ENCODE measurements around the gene DENND1A.
"Not testable (repeated sequence)": the region's sequence is repeated elsewhere in the genome, so short reads cannot be mapped to it uniquely, and the experiment has no call there.

Gene DENND1A

DNA sequence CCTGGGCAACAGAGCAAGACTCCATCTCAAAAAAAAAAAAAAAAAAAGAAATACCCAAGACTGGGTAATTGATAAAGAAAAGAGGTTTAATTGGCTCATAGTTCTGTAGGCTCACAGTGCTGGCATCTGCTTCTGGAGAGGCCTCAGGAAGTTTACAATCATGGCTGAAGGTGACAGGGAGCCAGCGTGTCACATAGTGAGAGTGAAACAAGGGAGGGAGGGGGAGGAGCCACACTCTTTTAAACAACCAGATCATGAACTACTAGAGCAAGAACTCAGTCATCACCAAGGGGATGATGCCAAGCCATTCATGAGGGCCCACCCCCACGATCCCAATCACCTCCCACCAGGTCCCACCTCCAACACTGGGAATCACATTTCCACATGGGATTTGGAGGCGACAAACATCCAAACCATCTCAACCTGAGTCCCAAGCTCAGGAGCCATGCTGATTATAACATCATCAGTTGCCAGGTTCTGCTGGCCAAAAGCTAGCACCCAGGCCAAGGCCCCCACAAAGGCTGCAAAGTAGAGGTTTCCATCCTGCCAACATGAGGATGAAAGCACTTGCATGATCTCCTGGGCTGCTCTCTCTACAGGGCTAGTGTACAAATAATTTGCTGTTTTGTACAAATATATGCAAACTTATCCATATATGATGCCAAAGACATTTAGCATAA is 15.3 kb downstream of the DENND1A start:
- DNase-seq, result no peak

DNA sequence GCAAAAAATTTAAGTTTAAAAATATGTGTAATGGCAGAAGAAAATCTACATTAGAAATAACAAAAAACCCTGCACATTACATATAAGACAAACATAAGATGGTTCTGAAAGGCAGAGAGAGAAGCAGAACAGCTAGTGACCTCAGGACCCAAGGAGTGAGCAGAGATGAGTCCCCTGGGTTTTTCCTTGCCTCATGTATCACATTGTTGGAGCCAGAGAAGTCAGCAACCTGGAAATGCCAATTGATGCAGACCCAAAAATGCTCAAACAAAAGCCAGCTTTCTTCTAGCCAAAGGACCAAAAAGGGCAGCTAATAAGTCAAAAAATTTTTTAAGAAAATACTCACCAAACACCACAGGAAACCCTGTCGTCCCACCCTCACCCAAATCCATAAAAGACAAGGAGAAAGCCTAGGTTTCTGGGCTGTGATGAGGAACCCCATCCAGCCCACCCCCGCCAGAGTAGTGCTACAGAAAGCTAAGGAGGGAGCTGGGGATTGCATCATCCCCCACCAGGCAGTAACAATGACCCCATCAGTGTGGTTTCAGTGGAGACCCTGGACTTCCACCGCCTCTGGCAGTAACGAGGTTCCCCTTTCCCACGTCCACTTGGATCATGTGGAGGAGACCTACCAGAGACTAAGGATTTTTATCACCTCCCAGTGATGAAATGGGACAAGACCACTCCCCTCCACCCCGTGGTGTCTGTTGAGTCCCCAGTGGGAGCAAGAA is 17.6 kb downstream of the DENND1A start:
- no peak for DNase-seq

DNA sequence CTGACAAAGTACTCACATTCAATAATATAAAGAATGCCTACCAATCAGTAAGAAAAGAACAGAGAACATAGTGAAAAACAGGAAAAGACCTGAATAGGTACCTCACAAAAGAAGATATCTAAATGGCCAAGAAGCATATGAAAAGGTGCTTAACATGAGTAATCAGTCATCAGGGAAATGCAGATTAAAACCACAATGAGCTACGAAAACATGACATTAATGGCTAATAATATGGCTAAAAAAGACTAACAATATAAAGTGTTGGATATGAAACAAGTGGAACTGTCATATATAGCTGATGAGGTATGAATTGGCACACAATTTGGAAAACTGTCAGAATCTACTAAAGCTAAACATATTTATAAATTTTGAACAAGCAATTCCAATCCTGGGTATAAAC is 18.9 kb downstream of the DENND1A start:
- no peak for DNase-seq

DNA sequence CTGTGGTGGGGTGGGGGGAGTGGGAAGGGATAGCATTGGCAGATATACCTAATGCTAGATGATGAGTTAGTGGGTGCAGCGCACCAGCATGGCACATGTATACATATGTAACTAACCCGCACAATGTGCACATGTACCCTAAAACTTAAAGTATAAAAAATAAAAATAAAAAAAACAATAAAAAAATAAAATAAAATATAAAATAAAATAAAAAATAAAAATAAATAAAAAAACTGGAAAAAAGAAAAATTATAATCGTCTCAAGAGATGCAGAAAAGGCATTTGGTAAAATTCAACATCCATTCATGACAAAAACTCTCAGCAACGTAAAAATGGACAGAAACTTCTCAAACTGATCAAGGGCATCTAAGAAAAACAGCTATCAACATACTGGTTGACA is 20.7 kb downstream of the DENND1A start:
- not testable (repeated sequence) for DNase-seq

DNA sequence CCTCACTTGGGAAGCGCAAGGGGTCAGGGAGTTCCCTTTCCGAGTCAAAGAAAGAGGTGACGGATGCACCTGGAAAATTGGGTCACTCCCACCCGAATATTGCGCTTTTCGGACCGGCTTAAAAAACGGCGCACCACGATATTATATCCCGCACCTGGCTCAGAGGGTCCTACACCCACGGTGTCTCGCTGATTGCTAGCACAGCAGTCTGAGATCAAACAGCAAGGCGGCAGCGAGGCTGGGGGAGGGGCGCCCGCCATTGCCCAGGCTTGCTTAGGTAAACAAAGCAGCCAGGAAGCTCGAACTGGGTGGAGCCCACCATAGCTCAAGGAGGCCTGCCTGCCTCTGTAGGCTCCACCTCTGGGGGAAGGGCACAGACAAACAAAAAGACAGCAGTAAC is 26.4 kb downstream of the DENND1A start:
- not testable (repeated sequence) for DNase-seq

DNA sequence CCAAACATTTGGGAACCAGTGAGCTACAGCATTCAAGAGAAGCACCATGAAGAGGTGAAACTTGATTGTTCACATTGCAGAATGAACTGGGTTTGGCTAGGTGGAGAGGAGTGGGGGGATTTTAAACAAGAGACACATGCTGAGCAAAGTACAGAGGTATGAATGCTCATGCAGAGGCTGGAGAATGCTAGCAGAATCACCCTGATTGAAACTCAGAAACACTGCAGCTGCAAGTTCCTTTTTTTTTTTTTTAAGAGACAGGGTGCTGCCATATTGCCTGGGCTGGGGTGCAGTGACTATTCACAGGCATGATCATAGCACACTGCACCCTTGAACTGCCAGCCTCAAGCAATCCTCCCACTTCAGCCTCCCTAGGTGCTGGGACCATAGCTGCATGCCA is 35.1 kb downstream of the DENND1A start:
- DNase-seq, result no peak

DNA sequence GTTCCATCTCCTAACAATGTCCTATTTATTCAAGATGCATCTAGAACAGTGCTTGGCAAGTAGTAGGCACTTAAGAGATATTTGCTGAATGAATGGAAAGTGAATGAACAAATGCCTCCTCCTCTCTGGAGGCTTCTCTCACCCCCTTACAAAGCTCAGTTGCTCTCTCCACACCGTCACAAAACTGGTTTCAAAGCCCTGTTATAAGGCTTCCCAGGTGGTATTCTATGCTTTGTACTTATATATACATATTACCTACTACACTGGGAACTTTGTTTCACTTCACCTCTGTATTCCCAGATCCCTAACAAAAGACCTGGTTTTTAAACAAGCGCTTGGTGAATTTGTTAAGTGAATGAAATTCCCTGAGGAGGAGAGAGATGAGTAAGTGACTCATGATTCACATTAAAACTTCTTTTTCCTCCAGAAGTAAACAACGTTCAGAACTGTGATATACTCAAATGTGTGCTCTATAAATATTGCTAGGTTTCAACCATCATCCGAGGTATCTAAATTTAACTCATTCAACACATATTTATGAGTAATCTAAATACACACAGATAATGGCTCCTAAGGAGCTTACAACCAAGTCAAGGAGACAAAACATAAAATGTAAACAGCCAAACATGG is 36.0 kb downstream of the DENND1A start:
- DNase-seq, result no peak

DNA sequence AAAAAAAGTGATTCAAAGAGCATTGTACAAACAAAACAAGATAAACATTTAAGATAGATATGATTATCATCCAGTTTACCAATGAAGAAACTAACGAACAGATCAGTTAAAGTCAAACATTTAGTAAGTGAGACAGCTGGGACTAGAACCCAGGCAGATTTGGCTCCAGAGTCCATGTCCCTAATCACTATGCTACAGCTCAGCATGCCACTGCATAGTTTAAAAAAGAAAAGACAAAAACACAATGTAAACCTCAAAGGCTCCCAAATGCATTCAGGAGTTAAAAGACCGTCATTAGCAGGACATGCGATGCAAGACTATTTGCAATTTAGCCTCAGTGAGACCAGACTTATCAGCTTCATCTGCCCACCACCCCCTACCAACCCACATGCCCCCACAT is 36.8 kb downstream of the DENND1A start:
- no peak for DNase-seq

DNA sequence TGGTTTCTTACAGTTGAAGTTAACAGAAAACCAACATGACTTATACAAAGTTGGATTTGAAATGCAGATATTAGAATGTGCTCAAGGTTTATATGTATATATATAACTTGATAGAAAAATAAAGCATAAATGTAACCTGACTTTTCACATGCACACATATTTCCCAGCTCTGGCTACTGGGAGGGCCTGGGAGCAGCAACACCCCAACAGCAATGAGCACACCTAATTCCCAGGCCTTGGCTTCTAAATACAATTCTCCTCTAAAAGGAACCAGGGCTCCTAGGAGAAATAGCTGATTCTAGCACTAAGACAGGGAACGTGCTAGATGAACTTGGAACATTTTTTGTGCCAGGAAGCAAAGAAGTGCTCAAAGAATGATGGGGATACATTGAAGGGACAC is 42.1 kb downstream of the DENND1A start:
- DNase-seq, result no peak

DNA sequence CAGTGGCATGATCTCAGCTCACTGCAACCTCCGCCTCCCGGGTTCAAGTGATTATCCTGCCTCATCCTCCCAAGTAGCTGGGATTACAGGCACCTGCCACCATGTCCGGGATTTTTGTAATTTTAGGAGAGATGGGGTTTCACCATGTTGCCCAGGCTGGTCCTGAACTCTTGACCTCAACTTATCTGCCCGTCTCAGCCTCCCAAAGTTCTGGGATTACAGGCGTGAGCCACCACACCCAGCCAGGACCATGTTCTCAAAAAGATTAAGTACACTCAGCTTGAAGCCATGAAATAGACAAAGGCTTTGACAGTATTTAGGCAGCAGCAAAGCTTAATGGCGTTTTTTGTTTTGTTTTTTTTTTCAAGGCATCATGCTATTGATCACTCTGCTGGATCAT is 44.1 kb downstream of the DENND1A start:
- DNase-seq, result not testable (repeated sequence)

DNA sequence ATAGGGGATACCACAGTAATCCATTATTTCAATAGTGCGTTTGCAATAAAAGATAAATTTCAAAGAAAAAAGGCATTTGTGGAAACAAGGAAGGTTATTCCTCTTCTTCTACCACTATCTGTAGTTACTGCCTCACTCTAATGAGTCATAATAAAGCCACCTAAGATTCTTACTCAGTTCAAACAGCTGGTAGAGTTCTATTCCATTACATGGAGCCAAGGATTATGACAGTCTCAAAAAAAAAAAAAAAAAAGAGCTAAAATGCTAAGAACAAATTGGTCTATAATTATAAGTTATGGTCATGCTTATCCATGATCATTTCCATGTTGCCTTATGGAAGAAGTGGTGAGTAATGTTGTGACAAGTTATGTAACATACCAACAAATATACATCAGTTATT is 46.3 kb downstream of the DENND1A start:
- no peak for DNase-seq

DNA sequence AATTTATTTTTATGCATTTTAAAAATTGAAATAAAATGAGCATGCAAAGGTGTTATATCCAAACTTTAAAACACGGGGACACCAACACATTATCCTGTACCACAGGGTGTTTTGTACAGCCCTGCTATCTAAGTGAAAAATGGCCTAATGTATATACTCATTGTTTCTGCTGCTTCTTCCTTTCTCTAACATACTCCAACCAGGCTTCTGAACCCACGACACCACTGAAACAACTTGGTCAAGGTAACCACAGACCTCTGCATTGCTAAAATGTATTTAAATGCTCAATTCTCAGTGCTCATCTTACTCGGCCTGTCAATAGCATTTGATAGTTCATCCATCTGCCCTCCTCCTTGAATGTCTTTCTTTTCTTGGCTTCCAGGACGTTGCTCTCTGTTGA is 48.3 kb downstream of the DENND1A start:
- no peak for DNase-seq

DNA sequence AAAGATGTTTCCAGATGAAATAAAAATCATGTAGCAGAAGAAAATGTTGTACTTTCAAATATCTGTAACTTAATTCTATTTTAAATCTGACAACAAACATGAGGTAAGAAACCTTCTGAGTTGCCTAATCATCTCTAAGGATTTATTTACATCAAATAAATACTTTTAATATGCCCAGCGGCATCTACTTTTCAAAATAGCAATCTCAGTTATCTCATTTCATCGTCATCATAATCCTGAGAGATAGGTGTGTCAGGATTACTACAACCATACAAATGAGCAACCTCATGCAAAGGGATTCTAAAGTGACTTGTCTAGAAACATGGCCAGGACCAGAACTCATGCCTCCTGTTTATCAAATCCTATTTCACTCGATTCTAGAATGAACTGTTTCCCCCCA is 49.5 kb downstream of the DENND1A start:
- DNase-seq, result no peak

DNA sequence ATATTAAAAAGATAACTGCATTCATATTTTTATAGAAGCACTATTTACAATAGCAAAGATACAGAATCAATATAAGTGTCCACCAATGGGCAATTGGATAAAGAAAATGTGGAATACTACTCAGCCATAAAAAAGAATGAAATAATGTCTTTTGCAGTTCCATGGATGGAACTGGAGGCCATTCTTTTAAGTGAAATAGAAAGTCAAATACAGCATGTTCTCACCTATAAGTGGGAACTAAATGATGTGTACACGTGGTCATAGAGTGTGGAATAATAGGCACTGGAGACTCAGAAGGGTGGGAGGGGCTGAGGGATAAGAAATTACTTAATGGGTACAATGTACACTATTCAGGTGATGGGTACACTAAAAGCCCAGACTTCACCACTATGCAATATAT is 53.2 kb downstream of the DENND1A start:
- DNase-seq, result no peak

DNA sequence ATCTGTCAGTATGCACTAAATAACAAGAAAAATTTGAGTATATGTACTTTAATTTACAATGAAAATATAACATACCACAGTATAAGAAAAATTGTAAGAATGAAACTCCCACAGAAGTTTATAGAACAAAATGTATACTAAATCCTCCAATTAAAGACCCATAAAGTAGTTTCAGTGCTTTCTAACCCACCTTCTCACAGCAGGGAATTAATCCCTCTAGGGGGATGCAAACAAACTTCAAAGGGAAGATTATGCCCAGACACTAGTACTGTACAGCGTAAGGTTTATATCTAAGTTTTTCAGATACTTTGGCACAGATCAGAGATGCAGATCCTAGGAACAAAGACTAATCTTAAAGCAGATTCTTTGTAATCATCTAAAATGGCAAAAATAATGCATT is 57.2 kb downstream of the DENND1A start:
- DNase-seq, result no peak

DNA sequence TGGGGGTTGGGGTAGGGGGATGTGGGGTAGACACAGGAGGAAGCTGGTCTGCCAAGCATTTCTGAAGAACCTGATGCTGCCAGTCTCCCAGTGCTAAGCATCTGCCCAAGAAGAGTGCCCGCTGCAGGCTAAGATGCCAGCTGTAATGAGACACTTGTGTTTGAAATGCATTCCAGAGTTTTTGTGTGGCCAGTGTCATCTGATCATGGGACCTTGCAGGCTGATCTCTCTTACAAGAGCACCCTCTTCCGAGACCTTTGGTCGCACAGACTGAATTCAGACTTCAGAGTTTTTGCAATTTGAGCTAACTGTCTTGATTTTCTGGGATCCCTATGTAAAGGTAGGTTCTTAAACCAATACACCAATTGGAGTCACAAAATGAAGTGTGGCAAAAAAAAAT is 58.1 kb downstream of the DENND1A start:
- DNase-seq, result no peak

DNA sequence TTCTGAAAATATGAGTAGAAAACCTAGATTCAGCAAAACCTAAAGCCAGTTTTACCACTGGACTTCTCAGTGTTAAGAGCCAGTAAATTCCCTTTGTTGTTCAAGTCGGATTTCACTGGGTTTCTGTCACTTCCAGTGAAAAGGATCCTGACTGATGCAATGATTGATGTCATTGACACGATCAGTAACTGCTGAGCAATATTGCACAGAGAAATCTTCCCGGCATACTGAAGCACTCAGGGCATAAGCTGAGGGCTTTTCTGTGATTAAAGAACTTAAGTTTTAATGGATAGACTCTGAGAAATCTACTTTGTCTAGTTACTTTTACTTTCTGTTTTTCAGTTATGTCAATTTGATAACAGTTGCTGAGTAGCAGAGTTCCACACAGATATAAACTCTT is 61.9 kb downstream of the DENND1A start:
- DNase-seq, result no peak

DNA sequence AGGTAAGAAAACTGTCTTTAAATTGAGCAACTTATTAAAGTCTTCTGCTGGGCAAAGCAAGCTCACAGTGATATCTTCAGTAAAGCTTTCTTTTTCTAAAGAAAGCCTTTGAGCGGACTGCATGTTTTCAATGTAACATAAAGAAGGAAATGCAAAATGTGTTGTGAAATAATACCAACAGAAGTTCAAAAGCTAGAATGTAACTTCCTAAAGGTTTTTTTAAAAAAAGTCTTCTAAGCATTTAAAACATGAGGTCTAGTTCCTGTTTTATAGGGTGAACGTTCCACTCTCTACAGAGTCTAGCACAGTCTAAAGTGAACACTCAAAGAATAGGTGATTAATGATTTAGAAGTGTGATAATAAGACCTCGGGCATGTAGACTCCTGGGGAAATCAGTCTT is 62.9 kb downstream of the DENND1A start:
- no peak for DNase-seq

DNA sequence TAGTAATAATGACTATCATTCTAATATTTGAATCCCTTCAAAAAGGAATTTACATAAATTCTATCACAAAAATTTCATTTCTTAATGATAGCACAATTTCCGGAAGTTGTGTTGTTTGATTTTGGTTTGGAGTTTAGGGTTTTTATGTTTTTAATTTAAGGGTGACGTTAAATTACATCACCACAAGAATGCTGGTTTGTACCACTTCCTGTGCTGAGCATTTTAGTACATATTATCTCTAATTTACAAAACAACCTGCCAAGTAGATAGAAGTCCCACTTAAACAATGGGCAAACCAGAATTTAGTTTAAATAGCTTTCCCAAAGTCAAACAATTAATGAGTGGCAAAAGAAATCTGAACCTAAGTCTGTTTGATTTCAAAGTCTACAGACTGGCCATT is 63.4 kb downstream of the DENND1A start:
- DNase-seq, result peak; percentile 16

DNA sequence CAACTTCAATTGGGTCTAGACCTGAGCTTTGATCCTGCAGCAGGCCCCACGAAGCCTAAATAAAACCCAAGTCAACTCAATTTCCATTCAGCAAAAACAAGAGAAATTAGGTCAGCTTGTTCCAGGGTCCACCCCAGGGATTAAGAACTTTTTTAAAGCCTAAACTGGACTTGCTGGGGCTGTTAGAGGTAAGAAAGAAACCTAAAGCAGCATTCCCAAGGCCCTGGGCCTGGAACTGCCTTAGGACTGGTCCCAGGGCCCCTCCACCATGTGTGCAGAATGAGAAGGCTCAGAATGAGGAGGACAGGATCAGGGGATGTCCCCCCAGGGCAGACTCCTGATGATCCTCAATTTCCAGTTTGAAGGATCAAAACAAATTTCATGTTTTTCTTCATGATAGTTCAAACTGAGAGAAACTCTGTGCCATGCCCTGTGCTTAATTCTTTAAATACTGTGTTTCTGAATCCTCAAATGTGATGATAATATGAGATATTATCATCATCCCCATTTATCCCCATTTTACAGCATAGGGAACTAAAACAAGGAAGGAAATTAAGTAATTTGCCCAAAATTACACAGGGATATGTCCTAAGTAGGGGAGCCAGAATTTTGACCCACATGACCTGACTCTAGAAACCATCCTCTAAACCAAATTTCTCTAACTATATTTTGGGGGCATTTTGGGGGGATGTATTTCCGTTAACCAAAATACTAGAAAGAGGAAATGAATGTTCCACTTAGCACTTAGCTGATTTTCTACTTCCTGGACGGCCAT is 64.5 kb downstream of the DENND1A start:
- DNase-seq, result no peak

DNA sequence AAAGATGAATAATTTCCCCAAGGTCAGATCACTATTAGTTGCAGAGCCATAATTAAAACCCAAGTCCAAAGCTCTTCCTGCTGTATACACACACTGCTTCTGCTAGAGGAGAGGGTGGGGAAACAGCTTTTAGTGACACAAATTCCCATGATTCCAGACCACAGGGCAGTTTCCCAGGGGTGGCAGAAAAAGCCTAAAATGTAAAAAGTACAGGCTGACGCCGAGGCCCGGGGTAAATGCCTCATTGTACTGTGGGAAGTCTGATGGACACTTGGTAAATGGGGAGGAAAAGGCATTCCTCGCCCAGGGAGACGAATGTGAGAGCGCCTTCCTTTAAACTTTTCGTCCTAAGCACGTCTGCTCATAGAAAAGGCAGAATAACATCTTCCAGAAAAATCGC is 65.7 kb downstream of the DENND1A start:
- no peak for DNase-seq

DNA sequence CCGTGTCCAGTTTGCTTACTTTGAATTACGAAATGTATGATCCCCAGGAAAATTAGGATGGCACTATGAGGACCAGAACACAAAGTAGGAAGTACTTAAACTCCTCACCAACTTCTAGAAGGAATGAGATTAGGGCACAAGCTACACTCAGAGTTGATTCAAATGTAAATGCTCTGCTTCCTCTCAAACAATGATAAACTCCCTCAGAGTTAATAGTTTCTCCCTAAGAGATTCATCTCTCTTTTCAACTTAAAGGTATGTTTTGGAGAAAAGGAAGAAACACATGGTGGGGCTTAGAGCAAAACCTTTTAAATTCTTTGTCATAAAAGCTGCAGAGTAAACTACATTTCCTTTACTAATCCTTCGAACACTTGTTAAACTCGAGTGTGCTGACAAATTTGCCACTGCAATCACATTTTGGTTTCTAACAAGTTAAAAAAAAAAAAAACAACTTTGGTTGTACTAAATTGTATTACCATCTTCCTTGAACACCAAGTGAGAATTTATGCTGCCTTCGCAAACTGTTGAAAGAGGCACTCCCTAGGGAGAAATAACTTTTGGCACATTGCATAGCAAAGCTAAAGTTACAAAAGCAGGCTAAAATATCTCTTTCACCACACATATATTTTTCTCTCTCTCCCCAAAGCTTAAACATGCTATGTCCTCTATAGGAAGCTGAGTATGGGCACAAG is 66.6 kb downstream of the DENND1A start:
- DNase-seq, result no peak

DNA sequence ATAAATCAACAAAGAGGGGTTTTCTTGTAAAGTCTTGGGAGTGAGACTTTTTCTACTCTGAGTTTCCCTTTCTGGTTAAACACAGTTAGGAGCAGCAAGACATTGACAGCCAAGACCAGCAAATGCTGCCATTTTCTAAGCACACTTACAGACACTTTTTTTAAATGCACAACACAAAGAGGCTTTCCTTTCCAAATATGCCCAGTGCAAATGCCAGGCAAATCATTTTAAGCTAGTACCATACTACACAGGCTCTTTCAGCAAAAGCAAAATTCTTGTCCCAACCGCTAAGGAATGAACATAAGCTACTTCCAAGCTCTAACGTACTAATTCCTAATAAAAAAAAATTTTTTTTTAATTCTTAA is 68.2 kb downstream of the DENND1A start:
- DNase-seq, result no peak
